ENCODE results near the gene USP6NL. TPM values are rescaled to one million over a fixed set of nuclear protein-coding genes. Genes with fewer than 3 reads are reported as not detected.

Gene USP6NL
- total RNA-seq, 1 experiment from 2014 or later: 13.0 TPM

DNA sequence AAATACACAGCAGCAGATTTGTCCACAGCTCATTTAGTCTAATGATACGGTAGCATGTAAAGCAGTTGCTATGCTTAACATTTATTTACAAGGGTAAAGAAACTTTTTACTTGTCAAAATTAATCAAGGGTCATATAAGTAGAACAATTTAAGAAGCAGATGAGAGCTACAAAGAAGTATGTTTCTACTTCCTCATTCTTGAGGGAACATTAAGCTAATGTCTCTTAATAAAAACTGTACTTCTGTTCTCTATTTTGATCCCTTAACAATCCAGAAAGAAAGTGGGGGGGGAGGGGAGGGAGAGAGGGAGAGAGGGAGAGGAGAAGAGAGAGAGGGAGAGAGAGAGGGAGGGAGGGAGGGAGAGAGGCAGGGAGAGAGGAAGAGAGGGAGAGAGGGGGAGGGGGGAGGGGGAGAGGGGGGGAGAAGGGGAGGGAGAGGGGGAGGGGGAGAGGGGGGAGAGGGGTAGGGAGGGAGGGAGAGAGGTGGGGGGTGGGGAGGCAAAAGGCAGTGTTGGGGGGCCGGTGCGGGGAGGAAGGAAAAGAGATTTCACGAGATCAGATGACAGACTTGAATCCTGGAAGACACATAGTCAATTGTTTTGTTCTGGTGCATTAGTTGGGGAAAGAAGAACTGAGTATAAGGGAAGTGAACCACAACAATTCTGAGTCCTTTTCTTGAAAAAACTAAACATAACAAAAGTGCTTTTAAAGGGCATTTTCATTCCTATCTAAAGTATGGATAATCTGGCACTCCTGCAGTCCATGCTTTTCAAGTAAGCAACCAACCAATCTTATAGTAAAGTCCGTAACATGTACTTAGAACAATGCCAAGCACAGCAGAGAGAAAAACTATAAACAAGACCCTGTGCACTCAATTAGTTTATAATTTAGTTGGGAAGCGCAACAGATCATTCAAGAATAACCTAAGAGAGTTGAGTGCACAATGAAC is 128.0 kb downstream of the USP6NL start:
- ATAC-seq (no peak), DNase-seq (no peak)
- Histone ChIP-seq H3F3A (ENCODE audit: low read length, unreplicated experiment) (no peaks in the 10 kb centered on the region), H3K9me2 (replicated peaks; ENCODE audit: low read length) (no peaks in the 10 kb centered on the region), H3K4me1 (ENCODE audit: insufficient read depth, low read length) (no peaks in the 10 kb centered on the region), H3K9ac (ENCODE audit: low read length) (no peak overlapping the region), H2AFZ (ENCODE audit: low read length) (no peak overlapping the region), H3K27me3 (ENCODE audit: low read length) (no peaks in the 10 kb centered on the region), H4K20me1 (ENCODE audit: low read length) (no peaks in the 10 kb centered on the region), H3K4me3 (ENCODE audit: low read length) (no peak overlapping the region), H3K27ac (ENCODE audit: low read length) (no peak overlapping the region), H3K9me3 (ENCODE audit: low read length) (no peaks in the 10 kb centered on the region), H3K79me2 (ENCODE audit: low read length) (no peaks in the 10 kb centered on the region), H3K36me3 (ENCODE audit: low read depth, low read length) (no peaks in the 10 kb centered on the region), H3K4me2 (ENCODE audit: low read length) (no peak overlapping the region)
- TF ChIP-seq EZH2phosphoT487 (IDR thresholded peaks at IDR 0.05; ENCODE audit: borderline replicate concordance, low read length) (no peak), EZH2 (IDR thresholded peaks at IDR 0.05; ENCODE audit: low read length, unreplicated experiment) (no peak)
- TF ChIP-seq, protein P1, sequence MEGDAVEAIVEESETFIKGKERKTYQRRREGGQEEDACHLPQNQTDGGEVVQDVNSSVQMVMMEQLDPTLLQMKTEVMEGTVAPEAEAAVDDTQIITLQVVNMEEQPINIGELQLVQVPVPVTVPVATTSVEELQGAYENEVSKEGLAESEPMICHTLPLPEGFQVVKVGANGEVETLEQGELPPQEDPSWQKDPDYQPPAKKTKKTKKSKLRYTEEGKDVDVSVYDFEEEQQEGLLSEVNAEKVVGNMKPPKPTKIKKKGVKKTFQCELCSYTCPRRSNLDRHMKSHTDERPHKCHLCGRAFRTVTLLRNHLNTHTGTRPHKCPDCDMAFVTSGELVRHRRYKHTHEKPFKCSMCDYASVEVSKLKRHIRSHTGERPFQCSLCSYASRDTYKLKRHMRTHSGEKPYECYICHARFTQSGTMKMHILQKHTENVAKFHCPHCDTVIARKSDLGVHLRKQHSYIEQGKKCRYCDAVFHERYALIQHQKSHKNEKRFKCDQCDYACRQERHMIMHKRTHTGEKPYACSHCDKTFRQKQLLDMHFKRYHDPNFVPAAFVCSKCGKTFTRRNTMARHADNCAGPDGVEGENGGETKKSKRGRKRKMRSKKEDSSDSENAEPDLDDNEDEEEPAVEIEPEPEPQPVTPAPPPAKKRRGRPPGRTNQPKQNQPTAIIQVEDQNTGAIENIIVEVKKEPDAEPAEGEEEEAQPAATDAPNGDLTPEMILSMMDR (conservative IDR thresholded peaks at IDR 0.05; ENCODE audit: low read depth, low read length): no peak
- intact Hi-C loops (cut with micrococcal nuclease): no loop called here
- ChIA-PET POLR2A (ENCODE audit: unreplicated experiment) (no interaction called here), CTCF (no interaction called here)
- no TSS peak for BruUV-seq (replicated peaks)

DNA sequence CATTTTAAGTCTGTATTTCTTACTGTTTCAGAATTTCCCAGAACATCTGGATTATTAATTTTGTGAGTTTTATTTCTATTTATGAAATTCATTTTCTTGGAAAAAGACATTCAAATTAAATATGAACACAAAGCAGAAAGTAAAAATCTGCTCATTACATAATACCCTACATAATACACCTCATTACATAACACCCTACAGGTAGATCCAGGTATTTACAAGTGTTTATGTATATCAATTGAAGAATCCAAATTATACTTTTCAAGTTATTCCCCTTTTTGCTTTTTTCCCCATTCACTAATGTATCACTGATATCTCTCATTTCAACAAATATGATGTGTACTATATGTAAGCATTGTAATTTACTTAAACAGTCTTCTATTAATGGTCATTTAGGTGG is 129.1 kb downstream of the USP6NL start:
- no peaks in the 10 kb centered on the region for H3F3A ChIP-seq (ENCODE audit: low read length, unreplicated experiment)
- no peaks in the 10 kb centered on the region for H3K9me3 ChIP-seq (ENCODE audit: low read length)
- H3K4me3 ChIP-seq (ENCODE audit: low read length): no peak overlapping the region
- BruUV-seq (replicated peaks): no TSS peak
- ChIA-PET POLR2A (ENCODE audit: unreplicated experiment) (no interaction called here), CTCF (no interaction called here)
- no peak overlapping the region for H3K27ac ChIP-seq (ENCODE audit: low read length)
- no peaks in the 10 kb centered on the region for H3K79me2 ChIP-seq (ENCODE audit: low read length)
- no peak overlapping the region for H3K9ac ChIP-seq (ENCODE audit: low read length)
- no peaks in the 10 kb centered on the region for H3K9me2 ChIP-seq (replicated peaks; ENCODE audit: low read length)
- DNase-seq (no peak), ATAC-seq (no peak)
- H3K36me3 ChIP-seq (ENCODE audit: low read depth, low read length): no peaks in the 10 kb centered on the region
- H2AFZ ChIP-seq (ENCODE audit: low read length): no peak overlapping the region
- H4K20me1 ChIP-seq (ENCODE audit: low read length): no peaks in the 10 kb centered on the region
- H3K4me2 ChIP-seq (ENCODE audit: low read length): no peak overlapping the region
- intact Hi-C loops (cut with micrococcal nuclease): no loop called here
- H3K27me3 ChIP-seq (ENCODE audit: low read length): no peaks in the 10 kb centered on the region
- TF ChIP-seq EZH2 (IDR thresholded peaks at IDR 0.05; ENCODE audit: low read length, unreplicated experiment): no peak
- no peak for TF ChIP-seq EZH2phosphoT487 (IDR thresholded peaks at IDR 0.05; ENCODE audit: borderline replicate concordance, low read length)
- TF ChIP-seq, protein P1 (conservative IDR thresholded peaks at IDR 0.05; ENCODE audit: low read depth, low read length): no peak
- no peaks in the 10 kb centered on the region for H3K4me1 ChIP-seq (ENCODE audit: insufficient read depth, low read length)

DNA sequence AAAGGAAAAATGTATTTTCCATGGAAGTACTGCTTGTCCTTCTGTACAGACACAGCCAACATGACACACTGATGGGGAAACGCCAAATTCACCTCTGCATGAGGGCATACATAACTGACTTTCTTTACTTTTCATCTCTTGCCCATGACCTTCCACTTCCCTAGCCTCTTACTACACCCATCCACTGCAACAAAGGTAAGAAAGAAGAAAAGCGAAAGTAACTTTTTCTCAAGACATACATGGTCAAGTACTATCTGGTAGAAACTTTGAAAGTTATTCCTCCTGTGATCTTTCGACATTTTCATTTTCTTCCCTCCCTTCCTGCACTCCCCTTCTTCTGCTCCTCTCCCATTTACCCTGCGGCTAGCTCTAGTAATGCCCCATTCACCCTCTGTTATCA is 130.8 kb downstream of the USP6NL start:
- H2AFZ ChIP-seq (ENCODE audit: low read length): no peak overlapping the region
- BruUV-seq (replicated peaks): no TSS peak
- no peak overlapping the region for H3K9ac ChIP-seq (ENCODE audit: low read length)
- no peaks in the 10 kb centered on the region for H4K20me1 ChIP-seq (ENCODE audit: low read length)
- no peaks in the 10 kb centered on the region for H3K9me3 ChIP-seq (ENCODE audit: low read length)
- ChIA-PET POLR2A (ENCODE audit: unreplicated experiment) (no interaction called here), CTCF (no interaction called here)
- H3K79me2 ChIP-seq (ENCODE audit: low read length): no peaks in the 10 kb centered on the region
- H3K4me2 ChIP-seq (ENCODE audit: low read length): no peak overlapping the region
- no peak for ATAC-seq
- TF ChIP-seq, protein P1 (conservative IDR thresholded peaks at IDR 0.05; ENCODE audit: low read depth, low read length): no peak
- TF ChIP-seq EZH2 (IDR thresholded peaks at IDR 0.05; ENCODE audit: low read length, unreplicated experiment) (no peak), EZH2phosphoT487 (IDR thresholded peaks at IDR 0.05; ENCODE audit: borderline replicate concordance, low read length) (no peak)
- no peaks in the 10 kb centered on the region for H3K9me2 ChIP-seq (replicated peaks; ENCODE audit: low read length)
- DNase-seq: no peak
- no peaks in the 10 kb centered on the region for H3F3A ChIP-seq (ENCODE audit: low read length, unreplicated experiment)
- no peak overlapping the region for H3K27ac ChIP-seq (ENCODE audit: low read length)
- H3K4me1 ChIP-seq (ENCODE audit: insufficient read depth, low read length): no peaks in the 10 kb centered on the region
- intact Hi-C loops (cut with micrococcal nuclease): no loop called here
- no peak overlapping the region for H3K4me3 ChIP-seq (ENCODE audit: low read length)
- no peaks in the 10 kb centered on the region for H3K36me3 ChIP-seq (ENCODE audit: low read depth, low read length)
- H3K27me3 ChIP-seq (ENCODE audit: low read length): no peaks in the 10 kb centered on the region

Measured in PC-3 (cell line).